WTC11 (cell line): Measurements from ENCODE around the gene PRKCB. TPM values are rescaled to one million over a fixed set of nuclear protein-coding genes. Genes with fewer than 3 reads are reported as not detected.

ENCODE experiments used
- ATAC-seq: fragments of 200-7000 bp; cut with Tn5 transposase; 2 replicates; pipeline ENCODE4 v1.10.0; 2021; ENCODE audit warnings: mild to moderate bottlenecking, moderate library complexity
- CTCF ChIA-PET: fragments of 300-600 bp; sonication (Branson Sonifier 250); formaldehyde crosslinking; loops from one replicate; lab custom pipeline; 2021; ENCODE audit warnings: antibody characterized with exemption; lab: Charles Lee
- POLR2A ChIA-PET: fragments of 350-600 bp; sonication (Branson Sonifier 250); formaldehyde crosslinking; loops from one replicate; lab custom pipeline; 2021; ENCODE audit warnings: antibody characterized with exemption; lab: Charles Lee
- DNase-seq: peaks from one replicate; pipeline ENCODE4 v3.0.0; 2021; ENCODE audit warnings: low spot score
- H3K27ac Mint-ChIP-seq: 2 replicates; pipeline ENCODE4 v1.8.0; 2021; ENCODE audit warnings: mixed read lengths
- H3K27me3 Mint-ChIP-seq: 2 replicates; pipeline ENCODE4 v1.8.0; 2021; ENCODE audit warnings: low read depth, mild to moderate bottlenecking, moderate library complexity, mixed read lengths
- H3K36me3 Mint-ChIP-seq: 2 replicates; pipeline ENCODE4 v1.8.0; 2021; ENCODE audit warnings: mixed read lengths
- H3K4me1 Mint-ChIP-seq: 2 replicates; pipeline ENCODE4 v1.8.0; 2022; ENCODE audit warnings: mixed read lengths
- H3K4me3 Mint-ChIP-seq: 2 replicates; pipeline ENCODE4 v1.8.0; 2021; ENCODE audit warnings: mild to moderate bottlenecking, moderate library complexity, mixed read lengths
- H3K9me3 Mint-ChIP-seq: 2 replicates; pipeline ENCODE4 v1.8.0; 2021; ENCODE audit warnings: mixed read lengths
- CBFB ChIP-seq: sonication (generic); formaldehyde crosslinking; IDR thresholded peaks from 2 replicates; pipeline ENCODE4 v1.8.1; 2022; ENCODE audit warnings: mild to moderate bottlenecking, low read depth, missing genetic modification reagents
- GRHL2 ChIP-seq: fragments of 250-450 bp; sonication (Bioruptor Pico); IDR thresholded peaks from 2 replicates; pipeline ENCODE4 v1.8.0; 2022; ENCODE audit warnings: mild to moderate bottlenecking, moderate library complexity; ENCODE audit not compliant: insufficient replicate concordance, severe bottlenecking
- MYBL2 ChIP-seq: sonication (generic); formaldehyde crosslinking; IDR thresholded peaks from 2 replicates; pipeline ENCODE4 v1.8.1; 2023; ENCODE audit warnings: mild to moderate bottlenecking, moderate library complexity, missing genetic modification reagents
- NR2C2 ChIP-seq: sonication (generic); formaldehyde crosslinking; IDR thresholded peaks from 2 replicates; pipeline ENCODE4 v1.8.0; 2022; ENCODE audit warnings: mild to moderate bottlenecking, missing genetic modification reagents
- TEAD4 ChIP-seq: sonication (generic); formaldehyde crosslinking; IDR thresholded peaks from 2 replicates; pipeline ENCODE4 v1.8.0; 2022; ENCODE audit warnings: mild to moderate bottlenecking, missing genetic modification reagents
- ZNF138 ChIP-seq: sonication (generic); formaldehyde crosslinking; conservative IDR thresholded peaks from 2 replicates; pipeline ENCODE4 v1.8.1; 2022; ENCODE audit warnings: mild to moderate bottlenecking, moderate library complexity, missing genetic modification reagents
- total RNA-seq: library from RNA; stranded (reverse); gene quantifications from 3 replicates; pipeline ENCODE4 v1.2.3, GENCODE V29; 2021
- TF ChIP-seq, protein P1 (sequence below): sonication (generic); formaldehyde crosslinking; IDR thresholded peaks from 2 replicates; pipeline ENCODE4 v1.8.1; 2023; ENCODE audit warnings: mild to moderate bottlenecking, missing genetic modification reagents
- TF ChIP-seq, protein P2 (sequence below): sonication (generic); formaldehyde crosslinking; IDR thresholded peaks from 2 replicates; pipeline ENCODE4 v1.8.1; 2023; ENCODE audit warnings: mild to moderate bottlenecking, missing genetic modification reagents, borderline replicate concordance
- TF ChIP-seq, protein P3 (sequence below): sonication (generic); formaldehyde crosslinking; conservative IDR thresholded peaks from 2 replicates; pipeline ENCODE4 v1.8.1; 2022; ENCODE audit warnings: mild to moderate bottlenecking, missing genetic modification reagents
- TF ChIP-seq, protein P4 (sequence below): fragments of 250-450 bp; sonication (Bioruptor Pico); IDR thresholded peaks from 2 replicates; pipeline ENCODE4 v1.9.0; 2021; ENCODE audit warnings: mild to moderate bottlenecking
- TF ChIP-seq, protein P5 (sequence below): fragments of 250-450 bp; sonication (Bioruptor Pico); IDR thresholded peaks from 2 replicates; pipeline ENCODE4 v1.9.0; 2021; ENCODE audit warnings: mild to moderate bottlenecking, borderline replicate concordance

PRKCB gene
- total RNA-seq, 1 experiment from 2014 or later: 6.9 TPM

DNA sequence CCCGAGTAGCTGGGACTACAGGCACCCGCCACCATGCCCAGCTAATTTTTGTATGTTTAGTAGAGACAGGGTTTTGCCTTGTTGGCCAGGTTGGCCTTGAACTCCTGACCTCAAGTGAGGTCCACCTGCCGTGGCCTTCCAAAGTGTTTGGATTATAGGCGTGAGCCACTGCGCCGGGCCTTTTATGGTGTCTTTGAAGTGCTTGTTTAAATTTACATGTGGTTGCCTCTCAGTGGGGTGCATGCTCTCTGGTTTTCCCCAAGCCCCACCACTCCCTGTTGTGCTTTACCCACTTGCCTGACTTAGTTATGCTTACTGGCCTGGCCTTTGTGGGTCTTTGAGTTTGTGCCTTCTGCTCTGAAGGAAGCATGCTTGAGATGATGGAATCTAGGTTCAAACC lies 132.0 kb downstream of the PRKCB start (continued):
- TF ChIP-seq, protein P1, sequence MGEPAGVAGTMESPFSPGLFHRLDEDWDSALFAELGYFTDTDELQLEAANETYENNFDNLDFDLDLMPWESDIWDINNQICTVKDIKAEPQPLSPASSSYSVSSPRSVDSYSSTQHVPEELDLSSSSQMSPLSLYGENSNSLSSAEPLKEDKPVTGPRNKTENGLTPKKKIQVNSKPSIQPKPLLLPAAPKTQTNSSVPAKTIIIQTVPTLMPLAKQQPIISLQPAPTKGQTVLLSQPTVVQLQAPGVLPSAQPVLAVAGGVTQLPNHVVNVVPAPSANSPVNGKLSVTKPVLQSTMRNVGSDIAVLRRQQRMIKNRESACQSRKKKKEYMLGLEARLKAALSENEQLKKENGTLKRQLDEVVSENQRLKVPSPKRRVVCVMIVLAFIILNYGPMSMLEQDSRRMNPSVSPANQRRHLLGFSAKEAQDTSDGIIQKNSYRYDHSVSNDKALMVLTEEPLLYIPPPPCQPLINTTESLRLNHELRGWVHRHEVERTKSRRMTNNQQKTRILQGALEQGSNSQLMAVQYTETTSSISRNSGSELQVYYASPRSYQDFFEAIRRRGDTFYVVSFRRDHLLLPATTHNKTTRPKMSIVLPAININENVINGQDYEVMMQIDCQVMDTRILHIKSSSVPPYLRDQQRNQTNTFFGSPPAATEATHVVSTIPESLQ (CRISPR knock-in tag): no peak

DNA sequence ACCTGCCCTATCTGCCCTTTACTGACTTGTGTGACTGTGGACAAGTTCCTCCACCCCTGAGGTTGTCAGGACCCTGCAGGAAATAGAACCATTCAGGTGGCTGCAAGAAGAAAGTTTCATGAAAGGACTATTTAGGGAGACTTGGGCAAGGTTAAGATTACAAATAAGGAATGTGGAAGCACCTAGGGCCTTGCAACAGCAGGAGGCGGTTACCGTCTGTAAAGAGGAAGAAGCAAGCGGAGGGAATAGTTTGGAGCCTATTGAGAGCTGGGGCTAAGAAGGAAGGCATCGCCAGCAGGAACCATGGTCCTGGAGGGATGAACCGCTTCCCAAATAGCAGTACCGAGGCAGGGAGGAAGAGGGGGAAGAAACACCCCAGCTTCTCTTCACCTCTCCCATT lies 132.4 kb downstream of the PRKCB start:
- peaks cover 6% of the 10 kb centered on the region for H3K27me3 Mint-ChIP-seq
- H3K9me3 Mint-ChIP-seq: peaks cover 6% of the 10 kb centered on the region
- POLR2A ChIA-PET: no interaction called here
- DNase-seq: no peak
- H3K36me3 Mint-ChIP-seq: no peaks in the 10 kb centered on the region
- CTCF ChIA-PET: interaction anchor here (1.2 kb wide), 1 partner anchor 42 kb away, joined by 3 read pairs; no protein-coding TSS in a partner anchor
- no peak overlapping the region for H3K27ac Mint-ChIP-seq
- no peak for ATAC-seq
- no peak overlapping the region for H3K4me3 Mint-ChIP-seq
- peaks cover 20% of the 10 kb centered on the region for H3K4me1 Mint-ChIP-seq
- TF ChIP-seq TEAD4 (CRISPR knock-in tag): no peak
- TF ChIP-seq NR2C2: no peak
- TF ChIP-seq GRHL2 (CRISPR knock-in tag): no peak
- TF ChIP-seq CBFB: no peak
- TF ChIP-seq, protein P2, sequence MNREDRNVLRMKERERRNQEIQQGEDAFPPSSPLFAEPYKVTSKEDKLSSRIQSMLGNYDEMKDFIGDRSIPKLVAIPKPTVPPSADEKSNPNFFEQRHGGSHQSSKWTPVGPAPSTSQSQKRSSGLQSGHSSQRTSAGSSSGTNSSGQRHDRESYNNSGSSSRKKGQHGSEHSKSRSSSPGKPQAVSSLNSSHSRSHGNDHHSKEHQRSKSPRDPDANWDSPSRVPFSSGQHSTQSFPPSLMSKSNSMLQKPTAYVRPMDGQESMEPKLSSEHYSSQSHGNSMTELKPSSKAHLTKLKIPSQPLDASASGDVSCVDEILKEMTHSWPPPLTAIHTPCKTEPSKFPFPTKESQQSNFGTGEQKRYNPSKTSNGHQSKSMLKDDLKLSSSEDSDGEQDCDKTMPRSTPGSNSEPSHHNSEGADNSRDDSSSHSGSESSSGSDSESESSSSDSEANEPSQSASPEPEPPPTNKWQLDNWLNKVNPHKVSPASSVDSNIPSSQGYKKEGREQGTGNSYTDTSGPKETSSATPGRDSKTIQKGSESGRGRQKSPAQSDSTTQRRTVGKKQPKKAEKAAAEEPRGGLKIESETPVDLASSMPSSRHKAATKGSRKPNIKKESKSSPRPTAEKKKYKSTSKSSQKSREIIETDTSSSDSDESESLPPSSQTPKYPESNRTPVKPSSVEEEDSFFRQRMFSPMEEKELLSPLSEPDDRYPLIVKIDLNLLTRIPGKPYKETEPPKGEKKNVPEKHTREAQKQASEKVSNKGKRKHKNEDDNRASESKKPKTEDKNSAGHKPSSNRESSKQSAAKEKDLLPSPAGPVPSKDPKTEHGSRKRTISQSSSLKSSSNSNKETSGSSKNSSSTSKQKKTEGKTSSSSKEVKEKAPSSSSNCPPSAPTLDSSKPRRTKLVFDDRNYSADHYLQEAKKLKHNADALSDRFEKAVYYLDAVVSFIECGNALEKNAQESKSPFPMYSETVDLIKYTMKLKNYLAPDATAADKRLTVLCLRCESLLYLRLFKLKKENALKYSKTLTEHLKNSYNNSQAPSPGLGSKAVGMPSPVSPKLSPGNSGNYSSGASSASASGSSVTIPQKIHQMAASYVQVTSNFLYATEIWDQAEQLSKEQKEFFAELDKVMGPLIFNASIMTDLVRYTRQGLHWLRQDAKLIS (CRISPR knock-in tag): no peak
- TF ChIP-seq, protein P3, sequence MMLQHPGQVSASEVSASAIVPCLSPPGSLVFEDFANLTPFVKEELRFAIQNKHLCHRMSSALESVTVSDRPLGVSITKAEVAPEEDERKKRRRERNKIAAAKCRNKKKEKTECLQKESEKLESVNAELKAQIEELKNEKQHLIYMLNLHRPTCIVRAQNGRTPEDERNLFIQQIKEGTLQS (CRISPR knock-in tag): no peak
- no peak for TF ChIP-seq MYBL2 (CRISPR knock-in tag)
- TF ChIP-seq, protein P4, sequence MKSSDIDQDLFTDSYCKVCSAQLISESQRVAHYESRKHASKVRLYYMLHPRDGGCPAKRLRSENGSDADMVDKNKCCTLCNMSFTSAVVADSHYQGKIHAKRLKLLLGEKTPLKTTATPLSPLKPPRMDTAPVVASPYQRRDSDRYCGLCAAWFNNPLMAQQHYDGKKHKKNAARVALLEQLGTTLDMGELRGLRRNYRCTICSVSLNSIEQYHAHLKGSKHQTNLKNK (CRISPR knock-in tag): no peak
- TF ChIP-seq, protein P5, sequence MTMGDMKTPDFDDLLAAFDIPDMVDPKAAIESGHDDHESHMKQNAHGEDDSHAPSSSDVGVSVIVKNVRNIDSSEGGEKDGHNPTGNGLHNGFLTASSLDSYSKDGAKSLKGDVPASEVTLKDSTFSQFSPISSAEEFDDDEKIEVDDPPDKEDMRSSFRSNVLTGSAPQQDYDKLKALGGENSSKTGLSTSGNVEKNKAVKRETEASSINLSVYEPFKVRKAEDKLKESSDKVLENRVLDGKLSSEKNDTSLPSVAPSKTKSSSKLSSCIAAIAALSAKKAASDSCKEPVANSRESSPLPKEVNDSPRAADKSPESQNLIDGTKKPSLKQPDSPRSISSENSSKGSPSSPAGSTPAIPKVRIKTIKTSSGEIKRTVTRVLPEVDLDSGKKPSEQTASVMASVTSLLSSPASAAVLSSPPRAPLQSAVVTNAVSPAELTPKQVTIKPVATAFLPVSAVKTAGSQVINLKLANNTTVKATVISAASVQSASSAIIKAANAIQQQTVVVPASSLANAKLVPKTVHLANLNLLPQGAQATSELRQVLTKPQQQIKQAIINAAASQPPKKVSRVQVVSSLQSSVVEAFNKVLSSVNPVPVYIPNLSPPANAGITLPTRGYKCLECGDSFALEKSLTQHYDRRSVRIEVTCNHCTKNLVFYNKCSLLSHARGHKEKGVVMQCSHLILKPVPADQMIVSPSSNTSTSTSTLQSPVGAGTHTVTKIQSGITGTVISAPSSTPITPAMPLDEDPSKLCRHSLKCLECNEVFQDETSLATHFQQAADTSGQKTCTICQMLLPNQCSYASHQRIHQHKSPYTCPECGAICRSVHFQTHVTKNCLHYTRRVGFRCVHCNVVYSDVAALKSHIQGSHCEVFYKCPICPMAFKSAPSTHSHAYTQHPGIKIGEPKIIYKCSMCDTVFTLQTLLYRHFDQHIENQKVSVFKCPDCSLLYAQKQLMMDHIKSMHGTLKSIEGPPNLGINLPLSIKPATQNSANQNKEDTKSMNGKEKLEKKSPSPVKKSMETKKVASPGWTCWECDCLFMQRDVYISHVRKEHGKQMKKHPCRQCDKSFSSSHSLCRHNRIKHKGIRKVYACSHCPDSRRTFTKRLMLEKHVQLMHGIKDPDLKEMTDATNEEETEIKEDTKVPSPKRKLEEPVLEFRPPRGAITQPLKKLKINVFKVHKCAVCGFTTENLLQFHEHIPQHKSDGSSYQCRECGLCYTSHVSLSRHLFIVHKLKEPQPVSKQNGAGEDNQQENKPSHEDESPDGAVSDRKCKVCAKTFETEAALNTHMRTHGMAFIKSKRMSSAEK (CRISPR knock-in tag): no peak
- no peak for TF ChIP-seq ZNF138 (CRISPR knock-in tag)
